Neural progenitor cell (in vitro differentiated cells): ENCODE results near the gene KBTBD4.
A peak's percentile ranks its signal among the peaks of the same experiment; 100 is the strongest.

Experiments used
- EZH2 ChIP-seq: fragments of 200-600 bp; sonication (generic); IDR thresholded peaks from 2 replicates; pipeline ENCODE4 v1.6.1; 2017; ENCODE audit warnings: antibody characterized with exemption, mild to moderate bottlenecking, moderate library complexity
- EZH2phosphoT487 ChIP-seq: fragments of 200-600 bp; sonication (generic); IDR thresholded peaks from 2 replicates; pipeline ENCODE4 v1.6.1; 2017; ENCODE audit warnings: antibody characterized with exemption
- TF ChIP-seq, protein P1 (sequence below): fragments of 200-600 bp; sonication (generic); IDR thresholded peaks from 2 replicates; pipeline ENCODE4 v1.5.1; 2017; ENCODE audit warnings: antibody characterized with exemption, mild to moderate bottlenecking

DNA sequence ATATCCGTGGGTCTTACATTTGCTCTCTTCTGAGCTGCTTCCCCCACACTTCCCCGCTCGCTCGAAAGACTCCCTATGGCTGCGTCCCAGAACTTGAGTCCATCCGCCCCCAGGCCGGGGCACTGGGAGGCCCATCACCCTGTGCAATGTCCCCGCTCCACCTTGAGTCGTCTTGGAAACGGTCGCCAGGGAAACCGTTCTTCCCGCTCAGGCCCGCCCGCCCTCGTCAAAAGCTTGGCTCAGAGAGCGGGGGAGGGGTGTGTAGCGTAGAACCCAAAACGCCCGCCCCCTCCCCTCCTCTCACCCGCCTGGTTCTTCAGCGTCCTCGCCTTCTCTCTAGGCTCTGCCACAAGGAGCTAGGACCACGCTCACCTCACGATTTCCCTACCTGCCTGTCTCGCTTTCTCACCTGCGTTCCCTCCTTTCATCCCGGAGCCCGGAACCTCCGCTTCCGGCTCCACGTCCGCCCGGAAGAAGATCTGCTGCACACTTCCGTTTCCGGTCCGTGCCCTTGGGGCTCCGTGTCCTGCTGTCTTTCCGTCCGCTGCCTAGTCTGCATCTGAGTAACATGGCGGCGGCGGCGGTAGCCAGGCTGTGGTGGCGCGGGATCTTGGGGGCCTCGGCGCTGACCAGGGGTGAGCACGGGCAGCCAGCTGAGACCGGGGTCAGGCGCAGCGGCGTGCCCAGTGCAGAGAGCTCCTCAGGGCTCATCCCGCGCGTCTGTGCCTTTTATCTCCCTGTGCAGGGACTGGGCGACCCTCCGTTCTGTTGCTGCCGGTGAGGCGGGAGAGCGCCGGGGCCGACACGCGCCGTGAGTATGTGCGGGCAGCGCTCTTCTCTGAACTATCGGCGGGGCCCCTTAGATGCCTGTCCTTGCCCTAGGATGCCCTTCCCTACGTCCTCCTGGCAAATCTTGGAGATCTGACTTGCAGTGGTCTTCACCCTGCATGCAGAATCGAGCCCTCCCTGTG is at the start of gene KBTBD4, which contains the start of gene NDUFS3:
- TF ChIP-seq EZH2 (peak; percentile 64), EZH2phosphoT487 (no peak)
- TF ChIP-seq, protein P1, sequence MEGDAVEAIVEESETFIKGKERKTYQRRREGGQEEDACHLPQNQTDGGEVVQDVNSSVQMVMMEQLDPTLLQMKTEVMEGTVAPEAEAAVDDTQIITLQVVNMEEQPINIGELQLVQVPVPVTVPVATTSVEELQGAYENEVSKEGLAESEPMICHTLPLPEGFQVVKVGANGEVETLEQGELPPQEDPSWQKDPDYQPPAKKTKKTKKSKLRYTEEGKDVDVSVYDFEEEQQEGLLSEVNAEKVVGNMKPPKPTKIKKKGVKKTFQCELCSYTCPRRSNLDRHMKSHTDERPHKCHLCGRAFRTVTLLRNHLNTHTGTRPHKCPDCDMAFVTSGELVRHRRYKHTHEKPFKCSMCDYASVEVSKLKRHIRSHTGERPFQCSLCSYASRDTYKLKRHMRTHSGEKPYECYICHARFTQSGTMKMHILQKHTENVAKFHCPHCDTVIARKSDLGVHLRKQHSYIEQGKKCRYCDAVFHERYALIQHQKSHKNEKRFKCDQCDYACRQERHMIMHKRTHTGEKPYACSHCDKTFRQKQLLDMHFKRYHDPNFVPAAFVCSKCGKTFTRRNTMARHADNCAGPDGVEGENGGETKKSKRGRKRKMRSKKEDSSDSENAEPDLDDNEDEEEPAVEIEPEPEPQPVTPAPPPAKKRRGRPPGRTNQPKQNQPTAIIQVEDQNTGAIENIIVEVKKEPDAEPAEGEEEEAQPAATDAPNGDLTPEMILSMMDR = no peak
